ENCODE results near the gene MEGF9.
"Not testable (repeated sequence)": the region's sequence is repeated elsewhere in the genome, so short reads cannot be mapped to it uniquely, and the experiment has no call there.

MEGF9 gene

GRCh38 chr9:120571443-120572257 lies 142.6 kb downstream of the MEGF9 start:
- DNase-seq (ENCODE audit: low read depth), result no peak

- DNase-seq (ENCODE audit: low read depth), result no peak
Measured at GRCh38 chr9:120570296-120570695, 144.0 kb downstream of the MEGF9 start.

- no peak for DNase-seq (ENCODE audit: low read depth)
Measured at GRCh38 chr9:120569556-120569955, 144.7 kb downstream of the MEGF9 start.

- DNase-seq (ENCODE audit: low read depth), result no peak
Measured at GRCh38 chr9:120568816-120569215, 145.5 kb downstream of the MEGF9 start.

- DNase-seq (ENCODE audit: low read depth), result no peak
Measured at GRCh38 chr9:120567874-120568273, 146.4 kb downstream of the MEGF9 start.

- no peak for DNase-seq (ENCODE audit: low read depth)
Measured at GRCh38 chr9:120567081-120567480, 147.2 kb downstream of the MEGF9 start.

GRCh38 chr9:120564589-120564988 lies 149.7 kb downstream of the MEGF9 start:
- no peak for DNase-seq (ENCODE audit: low read depth)

GRCh38 chr9:120562861-120563443 lies 151.3 kb downstream of the MEGF9 start:
- DNase-seq (ENCODE audit: low read depth), result no peak

GRCh38 chr9:120561709-120562108 lies 152.6 kb downstream of the MEGF9 start:
- no peak for DNase-seq (ENCODE audit: low read depth)

GRCh38 chr9:120559546-120559945 lies 154.7 kb downstream of the MEGF9 start:
- no peak for DNase-seq (ENCODE audit: low read depth)

GRCh38 chr9:120558454-120558853 lies 155.8 kb downstream of the MEGF9 start:
- DNase-seq (ENCODE audit: low read depth), result no peak

- no peak for DNase-seq (ENCODE audit: low read depth)
Measured at GRCh38 chr9:120557205-120557604, 157.1 kb downstream of the MEGF9 start.

GRCh38 chr9:120556775-120557174 lies 157.5 kb downstream of the MEGF9 start:
- DNase-seq (ENCODE audit: low read depth), result no peak

- no peak for DNase-seq (ENCODE audit: low read depth)
Measured at GRCh38 chr9:120555839-120556238, 158.4 kb downstream of the MEGF9 start.

GRCh38 chr9:120552210-120552704 lies 162.0 kb downstream of the MEGF9 start:
- not testable (repeated sequence) for DNase-seq (ENCODE audit: low read depth)
